Measurements from ENCODE around the gene S100PBP.

Gene S100PBP

GRCh38 chr1:32806910-32807523 is 10.4 kb upstream of the S100PBP start:
- no peaks in the 10 kb centered on the region for H3K27me3 ChIP-seq (ENCODE audit: control insufficient read depth, insufficient read depth, low read length, poor library complexity, severe bottlenecking)
- H3K4me1 ChIP-seq (ENCODE audit: control insufficient read depth, insufficient read depth, low read length) = no peaks in the 10 kb centered on the region
- H3K27ac ChIP-seq (ENCODE audit: insufficient read depth, low read depth, low read length, poor library complexity, severe bottlenecking) = no peak overlapping the region
- no peak overlapping the region for H3K4me3 ChIP-seq (ENCODE audit: insufficient read depth, low read depth, low read length)
- no peaks in the 10 kb centered on the region for H3K9me3 ChIP-seq (ENCODE audit: control insufficient read depth, low read length)
- H3K36me3 ChIP-seq (ENCODE audit: control insufficient read depth, insufficient read depth, low read length) = peaks cover 26% of the 10 kb centered on the region
- WGBS, 2 experiments = 95 to 96% methylated on average over 4 of the region's 4 CpGs

DNA sequence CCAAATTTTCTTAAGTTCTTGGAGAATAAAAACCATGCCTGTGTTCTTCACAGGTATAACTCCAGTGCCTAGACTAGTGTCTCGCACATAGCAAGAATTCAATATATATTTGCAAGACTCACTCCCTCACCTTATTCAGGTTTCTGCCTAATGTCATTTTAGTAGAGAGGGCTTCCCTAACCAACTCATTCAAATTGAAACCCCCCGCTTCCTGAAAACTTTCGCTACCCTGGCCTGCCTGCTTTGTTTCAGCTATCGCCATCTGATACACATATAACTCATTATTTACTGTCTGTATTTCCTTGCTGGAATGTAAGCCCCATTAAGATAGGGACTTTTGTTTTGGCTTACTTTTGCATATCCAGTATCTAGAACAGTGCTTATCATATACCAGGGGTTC is 8.9 kb upstream of the S100PBP start:
- Histone ChIP-seq H3K27me3 (ENCODE audit: control insufficient read depth, insufficient read depth, low read length, poor library complexity, severe bottlenecking) (no peaks in the 10 kb centered on the region), H3K4me3 (ENCODE audit: insufficient read depth, low read depth, low read length) (no peak overlapping the region), H3K4me1 (ENCODE audit: control insufficient read depth, insufficient read depth, low read length) (no peaks in the 10 kb centered on the region), H3K27ac (ENCODE audit: insufficient read depth, low read depth, low read length, poor library complexity, severe bottlenecking) (no peak overlapping the region), H3K36me3 (ENCODE audit: control insufficient read depth, insufficient read depth, low read length) (peaks cover 23% of the 10 kb centered on the region), H3K9me3 (ENCODE audit: control insufficient read depth, low read length) (no peaks in the 10 kb centered on the region)
- WGBS, 2 experiments = 92 to 93% methylated on average over 4 of the region's 4 CpGs

DNA sequence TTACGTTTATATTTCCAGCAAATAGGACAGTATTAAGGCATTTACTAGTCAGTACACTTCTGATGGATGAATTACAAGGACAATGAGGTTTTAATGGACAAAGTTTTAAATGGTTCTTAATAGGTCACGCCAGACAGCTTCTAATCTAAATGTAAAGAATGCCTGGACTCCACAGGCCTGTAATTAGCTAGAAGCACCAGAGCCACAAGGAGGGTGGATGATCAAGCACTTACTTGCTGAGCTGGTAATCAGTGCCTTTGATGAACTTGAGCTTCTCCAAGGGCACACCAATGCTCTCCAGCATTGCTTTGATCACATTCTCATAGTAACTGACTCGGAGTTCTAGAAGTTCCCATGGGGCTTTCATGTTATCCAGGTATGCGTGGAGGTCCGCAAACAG is 7.1 kb upstream of the S100PBP start:
- Histone ChIP-seq H3K27me3 (ENCODE audit: control insufficient read depth, insufficient read depth, low read length, poor library complexity, severe bottlenecking) (no peaks in the 10 kb centered on the region), H3K9me3 (ENCODE audit: control insufficient read depth, low read length) (no peaks in the 10 kb centered on the region), H3K36me3 (ENCODE audit: control insufficient read depth, insufficient read depth, low read length) (peaks cover 21% of the 10 kb centered on the region), H3K4me3 (ENCODE audit: insufficient read depth, low read depth, low read length) (no peak overlapping the region), H3K27ac (ENCODE audit: insufficient read depth, low read depth, low read length, poor library complexity, severe bottlenecking) (no peak overlapping the region), H3K4me1 (ENCODE audit: control insufficient read depth, insufficient read depth, low read length) (no peaks in the 10 kb centered on the region)
- 94 to 95% methylated on average over 5 of the region's 5 CpGs for WGBS, 2 experiments

DNA sequence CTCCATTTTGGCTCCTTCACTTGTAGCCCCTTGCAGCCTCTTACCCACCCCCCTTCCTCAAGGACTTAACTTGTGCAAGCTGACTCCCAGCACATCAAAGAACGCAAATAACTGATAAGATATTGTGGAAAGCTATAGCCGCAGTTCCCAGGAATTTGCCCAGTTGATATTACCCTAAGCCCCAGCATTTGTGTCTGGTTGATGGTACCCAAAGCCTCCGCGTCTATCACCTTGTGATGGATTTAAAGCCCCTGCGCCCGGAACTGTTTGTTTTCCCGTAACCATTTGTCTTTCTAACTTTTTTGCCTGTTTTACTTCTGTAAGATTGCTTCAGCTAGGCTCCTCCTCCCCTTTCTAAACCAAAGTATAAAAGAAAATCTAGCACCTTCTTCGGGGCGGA is 6.2 kb upstream of the S100PBP start:
- Histone ChIP-seq H3K4me1 (ENCODE audit: control insufficient read depth, insufficient read depth, low read length) (peaks cover 8% of the 10 kb centered on the region), H3K27me3 (ENCODE audit: control insufficient read depth, insufficient read depth, low read length, poor library complexity, severe bottlenecking) (no peaks in the 10 kb centered on the region), H3K36me3 (ENCODE audit: control insufficient read depth, insufficient read depth, low read length) (peaks cover 20% of the 10 kb centered on the region), H3K27ac (ENCODE audit: insufficient read depth, low read depth, low read length, poor library complexity, severe bottlenecking) (no peak overlapping the region), H3K9me3 (ENCODE audit: control insufficient read depth, low read length) (no peaks in the 10 kb centered on the region), H3K4me3 (ENCODE audit: insufficient read depth, low read depth, low read length) (no peak overlapping the region)
- WGBS, 2 experiments = 93 to 95% methylated on average over 9 of the region's 9 CpGs

- no peaks in the 10 kb centered on the region for H3K27me3 ChIP-seq (ENCODE audit: control insufficient read depth, insufficient read depth, low read length, poor library complexity, severe bottlenecking)
- H3K27ac ChIP-seq (ENCODE audit: insufficient read depth, low read depth, low read length, poor library complexity, severe bottlenecking) = no peak overlapping the region
- H3K9me3 ChIP-seq (ENCODE audit: control insufficient read depth, low read length) = no peaks in the 10 kb centered on the region
- peaks cover 19% of the 10 kb centered on the region for H3K36me3 ChIP-seq (ENCODE audit: control insufficient read depth, insufficient read depth, low read length)
- no peak overlapping the region for H3K4me3 ChIP-seq (ENCODE audit: insufficient read depth, low read depth, low read length)
- 90 to 93% methylated on average over 3 of the region's 3 CpGs for WGBS, 2 experiments
- H3K4me1 ChIP-seq (ENCODE audit: control insufficient read depth, insufficient read depth, low read length) = peaks cover 10% of the 10 kb centered on the region
Observed at GRCh38 chr1:32811917-32812316, 5.5 kb upstream of the S100PBP start.

- H3K27ac ChIP-seq (ENCODE audit: insufficient read depth, low read depth, low read length, poor library complexity, severe bottlenecking) = no peak overlapping the region
- H3K4me3 ChIP-seq (ENCODE audit: insufficient read depth, low read depth, low read length) = no peak overlapping the region
- H3K4me1 ChIP-seq (ENCODE audit: control insufficient read depth, insufficient read depth, low read length) = peaks cover 10% of the 10 kb centered on the region
- H3K27me3 ChIP-seq (ENCODE audit: control insufficient read depth, insufficient read depth, low read length, poor library complexity, severe bottlenecking) = no peaks in the 10 kb centered on the region
- H3K9me3 ChIP-seq (ENCODE audit: control insufficient read depth, low read length) = no peaks in the 10 kb centered on the region
- WGBS, 2 experiments = 90 to 94% methylated on average over 11 of the region's 11 CpGs
- H3K36me3 ChIP-seq (ENCODE audit: control insufficient read depth, insufficient read depth, low read length) = peaks cover 14% of the 10 kb centered on the region
Observed at GRCh38 chr1:32813941-32814739, 3.3 kb upstream of the S100PBP start.

DNA sequence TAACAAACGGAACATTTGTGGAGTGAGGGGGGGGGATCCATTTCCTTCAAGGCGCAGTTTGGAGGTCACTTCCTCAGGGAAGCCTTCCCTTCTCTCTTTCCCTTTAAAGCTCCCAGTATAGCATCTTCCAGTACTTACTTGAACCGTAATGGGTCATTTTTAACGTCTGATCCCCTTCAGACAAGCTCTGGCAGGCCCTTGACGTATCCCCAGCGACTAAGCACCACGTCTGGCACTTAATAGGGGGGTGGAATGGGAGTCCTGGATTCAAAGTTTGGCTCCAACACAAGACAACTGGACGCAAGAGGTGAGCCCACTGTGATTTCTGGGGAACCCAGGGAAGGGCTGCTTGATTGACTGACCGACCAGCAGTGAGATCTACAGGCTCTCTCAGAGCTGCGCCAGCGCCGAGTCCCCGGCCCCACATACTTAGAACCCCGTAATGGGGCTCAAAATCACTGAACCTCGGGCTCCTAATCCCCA is 736 bp upstream of the S100PBP start:
- Histone ChIP-seq H3K4me3 (ENCODE audit: insufficient read depth, low read depth, low read length) (peak overlapping the region; percentile 95), H3K4me1 (ENCODE audit: control insufficient read depth, insufficient read depth, low read length) (peaks cover 10% of the 10 kb centered on the region), H3K36me3 (ENCODE audit: control insufficient read depth, insufficient read depth, low read length) (no peaks in the 10 kb centered on the region), H3K27me3 (ENCODE audit: control insufficient read depth, insufficient read depth, low read length, poor library complexity, severe bottlenecking) (no peaks in the 10 kb centered on the region), H3K9me3 (ENCODE audit: control insufficient read depth, low read length) (no peaks in the 10 kb centered on the region), H3K27ac (ENCODE audit: insufficient read depth, low read depth, low read length, poor library complexity, severe bottlenecking) (peak overlapping the region; percentile 89)
- WGBS, 2 experiments = 0% methylated on average over 14 of the region's 15 CpGs

- Histone ChIP-seq H3K27ac (ENCODE audit: insufficient read depth, low read depth, low read length, poor library complexity, severe bottlenecking) (peak overlapping the region; percentile 95), H3K36me3 (ENCODE audit: control insufficient read depth, insufficient read depth, low read length) (no peaks in the 10 kb centered on the region), H3K9me3 (ENCODE audit: control insufficient read depth, low read length) (no peaks in the 10 kb centered on the region), H3K27me3 (ENCODE audit: control insufficient read depth, insufficient read depth, low read length, poor library complexity, severe bottlenecking) (no peaks in the 10 kb centered on the region), H3K4me1 (ENCODE audit: control insufficient read depth, insufficient read depth, low read length) (peaks cover 10% of the 10 kb centered on the region), H3K4me3 (ENCODE audit: insufficient read depth, low read depth, low read length) (peak overlapping the region; percentile 95)
- 2 to 3% methylated on average over 51 of the region's 51 CpGs for WGBS, 2 experiments
Observed at GRCh38 chr1:32817815-32818786, 648 bp downstream of the S100PBP start.

DNA sequence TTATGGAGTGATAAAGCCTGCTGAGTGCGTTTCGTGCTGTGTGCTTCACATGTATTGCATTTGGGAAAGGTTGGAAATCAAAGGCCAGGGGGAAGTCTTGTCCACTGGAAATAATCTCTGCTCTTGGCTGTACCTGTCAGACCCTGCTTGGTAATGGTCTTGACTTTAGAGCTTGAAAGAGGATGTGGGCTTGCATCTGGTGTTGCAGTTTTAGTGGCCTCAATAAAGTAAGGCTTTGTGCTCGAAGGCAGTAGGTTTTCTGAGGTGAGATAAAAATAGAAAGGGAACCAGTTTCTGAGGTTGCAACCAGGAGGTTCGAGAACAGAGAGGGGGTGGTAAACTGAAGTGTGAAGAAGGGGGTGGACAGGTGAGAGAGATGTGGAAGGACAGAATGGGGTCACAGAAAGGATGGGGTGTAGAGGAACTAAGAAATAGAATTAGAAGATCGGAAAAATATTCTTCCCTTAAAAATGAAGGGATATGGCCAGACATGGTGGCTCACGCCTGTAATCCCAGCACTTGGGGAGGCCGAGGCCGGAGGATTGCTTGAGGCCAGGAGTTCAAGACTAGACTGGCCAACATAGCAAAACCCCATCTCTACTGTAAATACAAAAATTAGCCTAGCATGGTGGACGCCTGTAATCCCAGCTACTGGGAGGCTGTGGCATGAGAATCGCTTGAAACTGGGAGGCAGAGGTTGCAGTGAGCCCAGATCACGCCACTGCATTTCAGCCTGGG is 1.5 kb downstream of the S100PBP start:
- Histone ChIP-seq H3K27ac (ENCODE audit: insufficient read depth, low read depth, low read length, poor library complexity, severe bottlenecking) (no peak overlapping the region), H3K4me3 (ENCODE audit: insufficient read depth, low read depth, low read length) (peak overlapping the region; percentile 95), H3K27me3 (ENCODE audit: control insufficient read depth, insufficient read depth, low read length, poor library complexity, severe bottlenecking) (no peaks in the 10 kb centered on the region)

More for the DNA sequence above, 1.5 kb downstream of the S100PBP start:
- WGBS, 2 experiments = 85 to 91% methylated on average over 11 of the region's 11 CpGs
- Histone ChIP-seq H3K4me1 (ENCODE audit: control insufficient read depth, insufficient read depth, low read length) (peaks cover 10% of the 10 kb centered on the region), H3K36me3 (ENCODE audit: control insufficient read depth, insufficient read depth, low read length) (no peaks in the 10 kb centered on the region), H3K9me3 (ENCODE audit: control insufficient read depth, low read length) (no peaks in the 10 kb centered on the region)
